Limb (tissue), 2 donors: ENCODE data around the gene TXLNA.

ENCODE experiments used
- DNase-seq, 2 donors: peaks; one replicate each; pipeline ENCODE4 v3.0.0-alpha.2; 2016; ENCODE audit errors: extremely low spot score in 2 of 2

TXLNA gene

DNA sequence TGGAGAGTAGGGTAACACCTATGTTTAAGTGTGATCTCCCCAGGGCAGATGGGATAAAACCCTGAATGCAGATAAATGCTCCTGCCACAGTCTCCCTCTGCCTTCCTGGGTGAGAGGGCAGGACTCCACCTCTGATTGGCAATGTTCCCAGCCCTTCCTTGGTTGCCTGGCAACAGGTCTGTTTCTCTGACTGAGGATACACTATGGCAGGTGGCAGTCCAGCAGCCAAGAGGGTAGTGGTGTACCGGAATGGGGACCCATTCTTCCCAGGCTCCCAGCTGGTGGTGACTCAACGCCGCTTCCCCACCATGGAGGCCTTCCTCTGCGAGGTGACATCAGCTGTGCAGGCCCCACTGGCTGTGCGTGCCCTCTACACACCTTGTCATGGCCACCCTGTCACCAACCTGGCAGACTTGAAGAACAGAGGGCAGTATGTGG is 29.4 kb downstream of the TXLNA start, which contains the start of gene DCDC2B:
DCDC2B (plus strand) TSS at position 199 of the 438 bp plus-strand sequence; CDS start at position 204, 5 bp downstream.
- peak in 1 of 2 donors; percentile 23 for DNase-seq

DNA sequence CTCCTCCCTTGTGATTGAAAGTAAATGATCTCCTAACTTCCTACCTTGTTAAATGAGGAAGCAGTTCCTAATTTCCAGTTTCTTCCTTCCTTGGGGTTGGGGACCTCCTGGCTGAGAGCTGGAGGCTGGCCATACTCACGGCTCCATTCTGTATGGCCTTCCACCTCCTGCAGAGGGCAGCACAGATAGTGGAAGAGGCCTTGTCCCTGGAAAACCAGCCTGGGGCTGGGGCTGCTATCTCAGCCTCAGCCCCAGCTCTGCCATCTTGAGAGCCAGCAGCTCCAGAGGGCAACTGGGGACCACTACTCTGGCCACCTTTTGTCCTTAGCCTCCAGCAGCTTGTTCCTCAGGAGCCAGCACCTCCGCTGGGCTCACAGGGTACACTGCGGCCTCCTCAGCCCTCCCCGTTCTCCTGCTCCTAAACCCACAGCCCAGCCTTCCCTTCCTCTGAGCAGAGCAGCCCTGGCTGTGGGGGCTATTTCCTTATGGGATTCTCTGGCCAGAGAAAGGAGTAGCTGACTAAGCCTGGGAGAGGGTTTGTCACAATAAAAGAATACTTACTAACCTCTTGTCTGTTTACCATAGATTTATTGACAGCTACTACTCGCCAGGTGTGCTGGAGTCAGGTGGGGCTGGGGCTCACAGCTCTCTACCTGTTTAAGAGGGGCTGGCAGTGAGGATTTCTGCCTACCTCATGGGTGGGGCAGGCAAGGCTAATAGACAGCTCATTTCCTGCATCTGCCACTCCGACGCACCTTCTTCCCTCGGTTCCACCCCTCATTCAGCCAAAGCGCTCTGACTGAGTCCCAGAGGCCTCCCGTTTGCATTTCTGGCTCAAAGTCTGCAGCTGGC is 36.4 kb downstream of the TXLNA start:
- peak; percentile 35 to 66 for DNase-seq

DNA sequence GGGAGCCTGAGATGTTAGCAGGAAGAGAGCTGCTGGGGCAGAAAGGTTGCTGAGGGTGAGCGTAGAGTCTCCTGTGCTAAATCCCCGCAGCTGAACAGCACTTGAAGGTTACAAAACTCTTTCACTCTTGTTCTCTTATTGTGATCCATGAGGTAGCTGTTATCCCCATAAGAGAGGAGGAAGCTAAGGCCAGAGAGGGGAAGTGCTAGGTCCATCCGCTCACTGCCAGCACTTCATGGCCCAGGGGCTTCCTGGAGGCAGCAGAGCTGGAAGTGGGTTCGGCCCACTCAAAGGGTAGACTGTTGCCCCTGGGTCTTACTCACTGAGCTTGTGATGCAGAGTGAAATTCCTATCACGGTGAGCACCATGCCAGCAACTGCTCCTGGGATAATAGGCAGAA is 37.1 kb downstream of the TXLNA start:
- DNase-seq = no peak

DNA sequence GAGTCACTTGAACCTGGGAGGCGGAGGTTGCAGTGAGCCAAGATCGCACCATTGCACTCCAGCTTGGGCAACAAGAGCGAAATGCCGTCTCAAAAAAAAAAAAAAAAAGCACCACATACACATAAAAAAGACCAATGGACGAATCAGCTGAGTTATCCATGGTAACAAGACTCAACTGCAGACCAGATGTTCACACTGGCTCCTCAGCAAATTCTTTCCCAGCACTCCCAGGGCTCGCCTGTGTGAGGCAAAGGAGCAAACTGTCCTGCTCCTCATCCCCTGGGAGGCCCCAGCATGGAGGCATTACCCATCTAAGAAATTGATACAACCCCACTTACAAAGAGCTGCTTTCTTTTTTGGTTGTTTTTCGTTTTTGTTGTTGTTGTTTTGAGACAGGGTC is 39.5 kb downstream of the TXLNA start:
- no peak for DNase-seq

DNA sequence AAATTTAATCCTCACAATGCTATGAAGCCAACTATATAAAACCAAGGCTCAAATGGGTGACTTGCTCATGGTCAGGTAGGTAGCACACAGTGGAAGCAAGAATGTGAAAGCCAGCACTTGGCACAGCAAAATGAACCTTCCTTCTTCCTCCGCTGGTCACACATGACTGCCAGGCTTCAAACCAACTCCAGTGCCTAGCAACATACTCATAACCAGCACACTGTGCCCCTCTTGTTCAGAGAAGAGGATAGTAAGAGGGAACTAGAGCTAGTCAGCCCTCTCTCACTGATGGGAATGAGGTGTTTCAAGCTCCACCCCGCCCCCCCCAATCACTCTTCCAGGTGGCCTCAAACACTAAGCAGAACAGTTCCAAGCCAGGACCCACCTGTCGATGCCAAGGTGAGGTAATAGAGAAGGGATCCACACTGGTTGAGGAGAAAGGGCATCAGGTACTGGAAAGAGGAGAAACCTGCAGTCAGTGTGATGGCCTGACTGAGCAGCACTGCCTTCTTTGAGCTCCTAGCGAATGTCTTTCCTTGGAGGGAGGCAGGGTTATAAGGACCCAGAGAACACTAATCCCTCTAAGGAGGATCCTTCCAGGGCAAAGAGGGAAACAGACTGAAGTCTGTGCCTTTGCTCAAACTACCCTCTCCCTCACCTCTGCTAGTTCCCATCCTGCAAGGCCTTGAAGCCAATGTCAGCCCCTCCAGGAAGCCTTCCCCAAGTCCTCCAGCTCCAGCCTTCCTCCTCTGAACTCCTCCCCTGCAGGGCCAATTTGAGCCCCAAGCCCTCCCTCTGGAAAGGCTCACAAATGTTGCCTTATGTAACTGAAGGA is 41.5 kb downstream of the TXLNA start:
- no peak for DNase-seq

DNA sequence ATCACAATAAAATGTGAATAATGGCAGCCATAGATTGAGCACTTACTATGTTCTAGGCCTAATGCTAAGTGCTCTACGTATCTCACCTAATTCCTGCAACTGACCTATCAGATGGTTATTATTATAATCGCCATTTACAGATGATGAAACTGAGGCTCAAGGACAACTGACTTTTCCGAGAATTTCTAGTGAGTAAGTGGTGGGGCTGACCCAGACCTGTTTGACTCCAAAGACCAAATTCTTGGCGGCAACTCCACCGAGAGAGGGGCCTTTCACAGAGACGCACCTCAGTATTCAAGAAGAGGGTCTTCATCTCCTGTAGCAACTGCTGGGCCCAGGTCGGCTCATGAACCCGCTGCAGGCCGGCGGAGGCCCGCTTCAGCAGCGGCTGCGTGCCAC is 42.1 kb downstream of the TXLNA start:
- no peak for DNase-seq

DNA sequence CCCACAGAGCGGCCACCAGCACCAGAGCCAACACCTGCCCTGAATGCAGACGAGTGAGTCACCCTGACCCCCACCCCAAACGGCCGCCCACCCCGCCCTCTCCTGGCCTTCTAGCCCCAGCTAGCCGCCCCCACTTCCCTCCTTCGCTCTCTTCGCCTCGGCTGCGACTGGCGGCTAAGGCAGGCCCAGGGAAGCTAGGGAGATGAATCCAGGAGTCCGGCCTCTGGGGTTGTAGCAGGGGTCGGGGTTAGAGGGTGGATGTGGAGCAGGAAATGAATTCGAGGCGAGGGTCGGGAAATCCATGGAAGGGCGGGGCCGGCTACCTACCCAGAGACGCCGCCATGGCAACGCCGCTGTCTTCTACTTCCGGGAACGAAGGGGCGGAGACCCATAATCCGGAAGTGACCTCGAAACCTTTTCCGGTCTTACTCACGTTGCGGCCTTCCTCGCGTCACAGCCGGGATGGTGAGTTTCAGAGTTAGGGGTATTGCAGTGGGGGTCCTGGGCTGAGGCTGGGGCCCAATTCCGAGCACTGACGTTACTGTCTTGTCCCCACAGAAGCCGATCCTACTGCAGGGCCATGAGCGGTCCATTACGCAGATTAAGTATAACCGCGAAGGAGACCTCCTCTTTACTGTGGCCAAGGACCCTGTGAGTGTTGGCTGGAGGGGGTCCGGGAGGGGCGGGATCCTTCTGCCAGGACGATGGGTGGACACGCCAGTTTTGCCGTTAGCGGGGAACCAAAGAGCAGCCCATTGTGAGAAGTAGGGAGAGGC is 42.7 kb downstream of the TXLNA start, which contains the start of the genes EIF3I and TMEM234:
EIF3I (plus strand) TSS at position 428 of the 776 bp plus-strand sequence; CDS start at position 463, 35 bp downstream.
TMEM234 (minus strand) TSS at position 374 of the 776 bp plus-strand sequence; CDS start at position 343, 31 bp downstream.
- DNase-seq = peak; percentile 93 to 95

DNA sequence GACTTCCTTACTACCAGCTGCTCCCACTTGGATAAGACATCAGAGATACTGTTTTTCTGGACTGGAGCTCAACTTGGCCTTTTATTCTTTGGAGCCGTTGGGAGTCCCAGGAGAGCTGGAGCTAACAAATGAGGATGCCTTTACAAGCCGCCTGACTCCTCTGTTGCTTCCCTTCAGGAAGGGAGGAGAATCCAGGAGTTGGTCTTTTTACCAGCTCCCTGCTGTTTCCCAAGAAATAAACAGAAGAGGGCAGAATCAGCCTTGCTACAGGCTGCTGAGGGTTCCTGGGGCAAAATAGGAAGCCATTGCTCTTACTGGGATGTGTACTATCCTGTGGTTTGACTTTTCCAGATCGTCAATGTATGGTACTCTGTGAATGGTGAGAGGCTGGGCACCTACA is 44.2 kb downstream of the TXLNA start:
- no peak for DNase-seq

DNA sequence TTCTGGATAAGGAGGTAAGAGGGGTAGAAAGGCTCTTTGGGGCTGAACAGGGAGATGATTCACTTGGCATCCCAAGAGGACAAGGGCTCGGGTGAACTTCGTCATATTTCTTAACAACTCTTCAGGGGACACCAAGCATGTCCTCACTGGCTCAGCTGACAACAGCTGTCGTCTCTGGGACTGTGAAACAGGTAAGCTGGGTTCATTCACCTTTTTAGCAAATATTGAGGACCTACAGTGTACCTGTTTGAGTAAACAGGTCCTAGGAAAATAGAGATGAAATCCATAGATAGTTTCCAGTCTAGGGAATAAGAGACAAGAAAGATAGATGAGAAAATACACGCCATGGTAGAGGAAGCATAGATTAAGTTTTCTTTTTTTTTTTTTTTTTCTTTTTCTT is 44.8 kb downstream of the TXLNA start:
- no peak for DNase-seq

DNA sequence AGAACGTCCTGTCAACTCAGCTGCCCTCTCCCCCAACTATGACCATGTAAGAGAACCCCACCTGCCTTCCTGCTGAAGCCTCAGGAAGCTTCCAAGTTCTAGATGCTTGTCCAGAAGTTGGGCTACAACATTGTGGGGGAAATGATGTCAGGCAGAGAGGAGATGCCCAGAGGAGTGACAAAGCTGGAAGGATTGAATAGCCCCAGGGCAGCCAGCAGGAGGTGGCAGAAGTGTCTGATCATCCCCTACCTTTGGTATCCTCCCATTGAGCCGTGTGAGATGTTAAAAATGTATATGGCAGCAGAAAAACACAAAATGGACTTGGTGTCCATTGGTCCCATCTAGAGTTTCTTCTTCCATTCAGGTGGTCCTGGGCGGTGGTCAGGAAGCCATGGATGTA is 49.3 kb downstream of the TXLNA start:
- DNase-seq = no peak

DNA sequence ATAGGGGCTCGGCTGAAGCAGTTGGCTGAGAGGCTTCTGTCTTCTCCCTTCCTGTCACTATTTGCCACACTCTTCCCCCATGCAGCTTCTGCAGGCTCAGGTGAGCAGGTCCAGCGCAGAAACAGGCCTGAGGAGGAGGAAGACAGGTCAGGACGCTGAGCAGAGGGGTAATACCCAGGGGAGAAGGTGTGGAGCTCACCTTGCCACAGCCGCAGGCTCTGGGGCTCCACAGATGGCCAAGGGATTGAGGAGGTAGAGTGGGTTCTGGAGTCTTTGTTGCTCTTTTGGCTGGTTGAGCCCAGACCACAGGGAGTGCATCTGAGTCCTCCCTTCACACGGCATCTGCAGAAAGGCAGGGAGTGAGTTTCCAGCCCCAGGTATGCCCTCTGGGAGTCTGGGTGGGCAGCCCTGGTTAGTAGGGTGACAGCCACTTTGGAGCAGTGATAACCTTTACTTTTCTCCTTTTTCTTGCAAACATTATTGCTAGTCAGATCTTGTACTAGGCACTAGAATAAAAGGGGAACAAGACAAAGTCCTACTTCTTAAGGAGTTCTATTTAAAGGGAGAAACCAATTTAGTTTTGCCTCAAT is 52.5 kb downstream of the TXLNA start:
- DNase-seq = no peak

DNA sequence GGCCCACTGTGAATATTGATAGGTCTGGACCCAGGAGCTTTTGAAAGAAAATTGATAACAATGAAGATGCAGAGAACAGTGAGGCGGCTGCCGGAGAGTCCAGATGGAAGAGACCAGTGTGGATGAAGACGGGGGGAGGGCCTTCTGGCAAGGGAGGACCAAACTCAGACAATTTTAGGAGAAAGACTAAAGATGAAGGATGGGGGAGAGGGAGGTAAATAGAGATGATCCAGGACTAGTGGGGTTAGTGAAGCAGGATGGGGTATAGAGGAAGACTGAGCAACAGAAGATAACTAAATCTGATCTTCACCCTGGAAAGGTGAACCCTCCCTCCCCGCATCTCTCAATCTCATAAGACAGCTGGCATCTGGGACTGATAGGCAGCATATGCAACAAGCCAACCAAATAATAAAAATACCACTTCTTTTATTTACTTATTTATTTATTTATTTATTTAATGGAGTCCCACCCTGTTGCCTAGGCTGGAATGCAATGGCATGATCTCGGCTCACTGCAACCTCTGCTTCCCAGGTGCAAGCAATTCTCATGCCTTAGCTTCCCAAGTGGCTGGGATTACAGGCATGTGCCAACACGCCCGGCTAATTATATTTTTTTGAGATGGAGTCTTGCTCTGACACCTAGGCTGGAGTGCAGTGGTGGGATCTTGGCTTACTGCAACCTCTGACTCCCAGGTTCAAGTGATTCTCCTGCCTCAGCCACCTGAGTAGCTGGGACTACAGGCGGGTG is 53.3 kb downstream of the TXLNA start:
- DNase-seq = no peak

DNA sequence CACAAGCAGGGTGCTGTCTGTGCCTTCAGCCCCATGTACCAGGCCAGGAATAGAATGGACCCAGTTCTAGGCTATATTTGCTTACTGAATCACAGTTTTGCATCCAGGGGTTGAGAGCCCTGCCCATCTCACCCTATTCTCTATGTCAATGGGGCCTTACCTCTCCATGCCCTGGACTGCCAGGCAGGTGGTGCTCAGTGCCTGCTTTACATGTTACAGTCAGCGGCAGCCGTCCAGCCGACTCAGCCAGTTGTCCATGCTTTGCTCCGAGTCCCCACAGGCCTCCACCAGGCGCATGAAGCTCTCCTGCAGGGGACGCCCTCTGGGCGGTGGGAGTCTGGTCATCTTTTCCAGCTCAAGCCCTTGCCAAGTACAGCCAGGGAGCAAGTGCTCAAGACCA is 55.3 kb downstream of the TXLNA start:
- no peak for DNase-seq

DNA sequence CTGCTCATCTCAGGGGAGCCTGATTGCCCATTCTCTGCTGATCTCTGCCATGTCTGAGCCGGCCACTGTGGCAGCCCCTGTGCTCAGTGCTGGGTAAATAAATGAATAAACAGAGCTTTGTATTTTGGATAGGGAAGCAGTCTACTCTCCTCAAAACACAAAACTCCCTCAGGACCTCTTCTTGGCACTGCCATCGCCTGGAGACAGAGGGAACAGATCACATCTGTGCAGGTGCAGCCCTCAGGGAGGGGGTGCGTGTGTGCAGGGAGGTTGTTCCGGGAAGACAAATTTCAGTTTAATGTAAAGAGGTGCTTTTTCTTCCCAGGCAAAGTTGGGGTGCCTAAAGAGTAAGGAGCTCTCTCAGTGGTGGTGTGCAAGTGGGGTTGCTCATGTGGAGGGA is 59.9 kb downstream of the TXLNA start:
- DNase-seq = no peak

DNA sequence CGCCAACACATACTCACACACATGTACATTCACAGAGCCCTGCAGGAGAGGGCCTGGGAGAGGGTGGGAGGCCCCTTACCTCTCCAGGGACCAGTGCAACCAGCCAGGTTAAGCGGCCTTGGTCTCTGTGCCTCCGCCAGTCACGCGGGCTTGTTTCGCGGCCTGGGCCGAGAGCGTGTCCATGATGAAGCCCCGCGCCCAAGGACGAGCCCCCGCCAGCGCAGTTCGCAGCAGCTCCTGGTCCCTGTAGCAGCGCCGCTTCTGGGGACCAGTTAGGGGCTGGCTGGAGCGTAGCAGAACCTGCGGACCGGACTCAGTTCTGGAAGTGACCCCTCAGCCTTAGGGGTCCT is 60.3 kb downstream of the TXLNA start:
- no peak for DNase-seq

DNA sequence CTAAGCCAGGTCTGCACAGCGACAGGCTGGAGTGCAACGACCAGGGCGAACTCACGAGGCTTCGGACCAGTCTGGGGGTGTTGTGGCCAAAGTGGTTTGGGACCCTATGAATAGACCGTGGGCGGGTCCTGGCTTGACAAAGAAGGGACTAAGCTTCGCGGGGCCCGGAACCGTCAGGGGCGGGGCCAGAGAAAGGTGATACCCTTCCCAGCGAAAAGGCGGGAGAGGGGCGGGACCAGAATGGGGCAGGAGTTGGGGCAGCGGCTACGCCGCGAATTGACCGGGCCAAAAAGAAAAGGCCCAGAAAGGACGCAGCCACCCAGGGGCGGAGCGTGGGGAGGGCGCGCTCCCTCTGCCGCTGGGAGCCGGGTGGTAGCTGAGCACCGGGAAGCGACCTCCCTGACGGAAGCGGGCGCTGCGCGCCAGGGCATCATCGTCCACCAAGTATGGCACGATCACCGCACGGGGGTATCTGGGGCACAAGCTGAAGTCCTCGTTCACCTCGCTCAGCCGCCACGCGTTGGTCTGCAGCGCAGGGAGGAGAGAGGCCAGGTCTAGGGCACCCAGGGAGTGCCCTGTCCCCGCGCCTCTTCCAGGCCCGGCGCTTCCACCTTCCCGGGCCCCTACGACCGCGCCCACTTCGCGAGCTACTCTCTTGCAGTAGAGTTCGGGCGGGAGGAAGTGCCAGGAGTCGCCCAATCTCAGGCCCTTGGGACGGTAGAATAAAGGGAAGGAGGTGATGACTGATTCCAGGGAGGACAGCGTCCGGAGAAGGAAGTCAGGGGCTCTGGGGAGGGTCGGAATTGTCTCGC is 60.9 kb downstream of the TXLNA start:
- peak in 1 of 2 donors; percentile 76 for DNase-seq

DNA sequence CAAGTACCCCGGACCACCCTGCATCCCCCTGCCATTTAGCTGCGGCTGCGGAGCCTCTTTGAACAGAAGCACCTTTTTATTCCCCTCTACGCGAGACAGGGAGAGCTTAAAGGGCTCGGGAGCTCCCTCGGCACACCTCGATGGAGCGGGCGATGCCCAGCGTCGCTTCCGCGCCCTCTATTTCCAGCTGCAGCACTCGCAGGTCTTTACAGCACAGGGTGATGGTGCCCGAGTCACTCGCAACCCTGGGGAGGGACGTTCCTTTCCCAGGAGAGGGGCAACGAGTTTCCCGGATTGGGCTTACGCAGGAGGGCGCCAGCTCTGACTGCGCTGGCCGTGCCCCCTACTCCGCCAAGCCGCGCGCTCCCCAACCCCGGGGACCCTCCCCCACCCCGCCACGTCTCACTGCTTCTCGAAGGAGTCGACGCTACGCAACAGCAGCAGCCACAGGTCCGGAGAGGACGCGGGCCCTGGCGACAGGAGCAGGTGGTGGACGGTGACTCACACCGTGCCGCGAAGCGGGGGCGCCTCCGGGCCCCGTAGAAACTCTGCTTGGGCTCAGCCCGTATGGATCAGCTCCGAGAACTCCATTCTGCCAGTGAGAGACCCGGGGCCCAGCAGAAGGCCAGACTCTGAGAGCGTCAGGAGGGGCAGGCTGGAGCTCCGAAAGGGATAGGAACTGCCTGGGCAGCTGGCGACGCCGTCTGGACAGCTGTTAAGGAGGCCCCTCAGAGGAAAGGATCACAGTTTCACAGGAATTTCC is 61.7 kb downstream of the TXLNA start:
- DNase-seq = peak; percentile 65 to 74

DNA sequence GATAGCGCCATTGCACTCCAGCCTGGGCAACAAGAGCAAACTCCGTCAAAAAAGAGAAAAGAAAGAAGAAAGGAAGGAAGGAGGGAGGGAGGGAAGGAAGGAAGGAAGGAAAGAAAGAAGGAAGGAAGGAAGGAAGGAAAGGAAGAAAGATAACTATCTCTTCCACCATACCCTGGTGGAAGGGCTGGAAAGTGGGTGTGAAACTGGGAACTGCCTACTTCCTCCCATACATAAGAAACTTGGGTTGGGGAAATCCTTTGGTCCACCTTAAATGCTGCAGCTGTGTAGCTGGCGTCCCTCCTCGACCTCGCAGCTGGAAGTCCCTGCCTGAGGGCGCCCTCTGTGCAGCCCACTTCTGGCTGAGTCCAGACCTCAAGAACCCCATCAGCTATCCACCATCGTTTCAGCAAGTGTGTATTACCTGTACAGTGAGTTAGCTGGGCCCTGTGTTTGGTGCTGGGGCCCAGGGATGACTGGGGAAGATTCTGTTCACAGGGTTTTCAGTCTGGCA is 62.9 kb downstream of the TXLNA start:
- peak in 1 of 2 donors; percentile 18 for DNase-seq

DNA sequence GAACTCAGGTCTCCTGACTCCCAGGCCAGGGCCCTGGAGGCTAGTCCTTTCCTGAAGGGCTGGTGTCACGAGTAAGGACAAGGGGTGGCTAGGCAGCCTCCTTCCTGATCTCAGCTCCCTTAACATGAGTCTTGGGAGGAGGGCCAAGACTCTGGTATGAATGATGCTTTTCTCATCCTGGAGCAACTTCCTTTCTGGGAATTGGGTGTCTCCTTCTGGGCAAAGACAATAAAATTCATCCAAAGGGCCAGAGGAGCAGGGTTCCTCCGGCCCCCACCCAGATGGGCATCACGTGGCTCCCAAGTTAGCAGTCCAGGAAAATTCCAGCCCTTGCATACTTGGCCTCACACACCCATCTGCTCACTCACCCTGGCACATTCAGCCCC is 67.4 kb downstream of the TXLNA start, which contains the start of gene FAM167B:
FAM167B (plus strand) TSS at position 335 of the 386 bp plus-strand sequence. CDS start 200 bp downstream, outside the sequence.
- no peak for DNase-seq
